ENCODE results near the gene ABO. TPM values are rescaled to one million over a fixed set of nuclear protein-coding genes. Genes with fewer than 3 reads are reported as not detected.
A peak's percentile ranks its signal among the peaks of the same experiment; 100 is the strongest.
"Not testable (repeated sequence)": the region's sequence is repeated elsewhere in the genome, so short reads cannot be mapped to it uniquely, and the experiment has no call there.

The ABO gene
- total RNA-seq, result 1 to 10 TPM; 1.7 to 2.1 TPM
- long read RNA-seq, partial matches to known transcripts, result 0 of 1 reads
- long read RNA-seq, other reads (novel, unspliced or antisense), result 1 of 1 reads

DNA sequence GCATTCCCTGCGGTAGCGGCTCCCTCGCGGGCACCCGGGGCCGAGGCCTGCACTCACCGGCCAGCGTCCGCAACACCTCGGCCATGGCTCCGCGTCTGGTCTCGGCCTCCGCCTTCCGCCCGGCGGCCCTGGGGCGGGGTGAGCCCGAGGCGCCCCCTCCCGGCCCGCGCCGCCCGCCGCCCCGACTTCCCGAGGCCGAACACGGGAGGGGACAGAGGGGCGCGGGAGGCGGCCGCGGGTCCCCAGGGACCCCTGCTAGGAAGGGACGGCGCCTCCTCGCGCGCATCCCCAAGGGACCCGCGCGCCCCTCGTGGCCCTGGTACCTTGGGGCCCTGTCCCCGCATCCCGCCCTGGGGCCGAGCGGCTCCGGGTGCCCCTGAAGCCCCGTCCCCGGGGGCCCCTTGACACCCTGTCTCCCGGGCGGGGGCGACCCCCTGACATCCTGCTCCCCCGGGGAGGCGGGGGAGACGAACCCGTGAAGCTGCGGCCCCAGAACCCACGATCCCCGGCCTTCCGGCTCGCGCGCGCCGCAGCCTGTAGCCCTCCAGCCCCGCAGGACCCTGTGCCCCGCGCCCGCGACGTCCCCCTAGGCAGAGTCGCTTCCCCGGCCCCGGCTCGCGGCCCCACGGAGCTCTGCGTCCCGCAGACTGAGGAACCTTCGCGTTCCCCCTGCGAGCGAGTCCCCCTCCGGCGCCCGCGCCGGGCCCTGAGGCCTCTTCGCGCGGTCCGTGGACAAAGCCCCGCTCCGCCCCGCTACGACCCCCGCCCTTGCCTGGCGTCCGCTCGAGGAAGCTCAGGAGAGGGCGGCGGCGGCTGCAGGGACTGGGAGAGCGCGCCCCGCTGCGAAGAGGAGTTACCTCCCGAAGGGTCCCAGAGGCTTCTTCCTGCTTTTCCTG, at the start of gene ABO:
ABO (minus strand) TSS at position 97 of the 896 bp plus-strand sequence.
- DNase-seq, result peak; percentile 37
- peak; percentile 84 to 87 for ATAC-seq
- intact Hi-C loops (cut with DNase I), result loop anchor here in 1 of 2 donors (10.0 kb wide), 1 partner anchor 91 kb away; no protein-coding TSS in a partner anchor

- intact Hi-C loops (cut with DNase I), result no loop called here
- ATAC-seq (no peak), DNase-seq (no peak)
Observed at GRCh38 chr9:133323991-133324703, 49.1 kb upstream of the ABO start.

GRCh38 chr9:133323211-133323610, 48.2 kb upstream of the ABO start:
- no peak for DNase-seq
- intact Hi-C loops (cut with DNase I), result no loop called here
- ATAC-seq, result no peak

GRCh38 chr9:133322701-133323100, 47.7 kb upstream of the ABO start:
- no peak for DNase-seq
- ATAC-seq, result no peak
- intact Hi-C loops (cut with DNase I), result no loop called here

GRCh38 chr9:133321411-133321935, 46.5 kb upstream of the ABO start:
- intact Hi-C loops (cut with DNase I), result no loop called here
- DNase-seq (no peak), ATAC-seq (no peak)

DNA sequence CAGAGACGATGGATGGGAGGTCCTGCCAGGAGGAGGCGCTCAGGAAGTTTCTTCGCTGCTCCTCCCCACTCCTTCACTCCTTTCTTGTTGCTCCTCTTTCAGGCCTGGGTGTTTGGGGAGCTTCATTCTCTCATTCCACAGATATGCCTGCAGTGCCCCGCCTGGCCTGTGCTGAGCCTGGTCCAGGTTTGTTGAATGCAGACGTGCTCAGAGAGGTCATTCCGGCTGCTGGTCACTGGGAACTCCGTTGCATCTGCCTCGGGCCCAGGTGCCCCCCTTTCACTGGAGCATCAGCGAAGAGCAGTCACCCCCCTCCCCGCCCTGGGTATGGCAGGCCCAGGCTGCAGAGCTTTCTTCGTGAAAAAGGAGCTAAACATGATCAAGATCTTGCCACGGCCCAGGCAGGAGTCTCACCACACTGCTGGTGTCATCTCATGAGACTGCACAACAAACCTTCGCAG, 45.5 kb upstream of the ABO start:
- DNase-seq (no peak), ATAC-seq (no peak)
- intact Hi-C loops (cut with DNase I), result no loop called here

DNA sequence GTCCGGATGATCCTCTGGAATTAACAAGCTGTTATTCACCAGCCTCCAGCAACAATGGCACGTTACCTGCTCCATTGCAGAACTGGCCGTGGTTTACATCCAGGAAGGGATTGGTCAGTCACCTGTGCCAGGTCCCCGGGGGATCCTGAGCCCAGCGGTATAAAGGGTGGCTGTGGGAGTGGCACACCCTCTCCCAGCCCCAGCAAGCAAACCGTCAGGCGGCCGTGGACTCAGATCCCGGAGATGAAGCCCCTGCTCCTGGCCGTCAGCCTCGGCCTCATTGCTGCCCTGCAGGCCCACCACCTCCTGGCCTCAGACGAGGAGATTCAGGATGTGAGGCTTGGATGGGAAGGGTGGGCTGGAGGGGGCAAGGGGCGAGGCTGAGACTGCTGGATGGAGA, 42.5 kb upstream of the ABO start:
- ATAC-seq; intact Hi-C loops (cut with DNase I); DNase-seq: not testable (repeated sequence)

- intact Hi-C loops (cut with DNase I), result no loop called here
- ATAC-seq (no peak), DNase-seq (no peak)
Observed at GRCh38 chr9:133315997-133316396, 41.0 kb upstream of the ABO start.

DNA sequence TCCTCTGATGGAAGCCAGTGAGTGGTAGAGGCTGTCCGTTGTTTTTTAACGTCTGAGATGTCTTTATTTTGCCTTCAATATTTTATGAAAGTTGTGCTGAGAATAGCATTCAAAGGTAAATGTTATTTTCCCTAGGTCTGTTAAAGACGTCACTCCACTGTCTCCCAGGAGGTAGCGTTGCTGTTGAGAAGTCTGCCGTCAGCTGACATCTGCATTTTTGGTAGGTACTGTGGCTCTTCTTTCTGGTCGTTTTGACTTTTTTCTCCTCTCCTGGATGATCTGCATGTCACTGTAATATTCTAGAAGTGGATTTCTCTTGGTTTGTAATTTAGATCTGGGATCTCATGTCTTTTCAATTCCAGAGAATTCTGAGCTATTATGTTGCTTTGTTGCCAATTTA, 34.6 kb upstream of the ABO start:
- intact Hi-C loops (cut with DNase I), result no loop called here
- no peak for DNase-seq
- ATAC-seq, result no peak

- no peak for DNase-seq
- intact Hi-C loops (cut with DNase I), result no loop called here
Observed at GRCh38 chr9:133307301-133307700, 32.3 kb upstream of the ABO start.

DNA sequence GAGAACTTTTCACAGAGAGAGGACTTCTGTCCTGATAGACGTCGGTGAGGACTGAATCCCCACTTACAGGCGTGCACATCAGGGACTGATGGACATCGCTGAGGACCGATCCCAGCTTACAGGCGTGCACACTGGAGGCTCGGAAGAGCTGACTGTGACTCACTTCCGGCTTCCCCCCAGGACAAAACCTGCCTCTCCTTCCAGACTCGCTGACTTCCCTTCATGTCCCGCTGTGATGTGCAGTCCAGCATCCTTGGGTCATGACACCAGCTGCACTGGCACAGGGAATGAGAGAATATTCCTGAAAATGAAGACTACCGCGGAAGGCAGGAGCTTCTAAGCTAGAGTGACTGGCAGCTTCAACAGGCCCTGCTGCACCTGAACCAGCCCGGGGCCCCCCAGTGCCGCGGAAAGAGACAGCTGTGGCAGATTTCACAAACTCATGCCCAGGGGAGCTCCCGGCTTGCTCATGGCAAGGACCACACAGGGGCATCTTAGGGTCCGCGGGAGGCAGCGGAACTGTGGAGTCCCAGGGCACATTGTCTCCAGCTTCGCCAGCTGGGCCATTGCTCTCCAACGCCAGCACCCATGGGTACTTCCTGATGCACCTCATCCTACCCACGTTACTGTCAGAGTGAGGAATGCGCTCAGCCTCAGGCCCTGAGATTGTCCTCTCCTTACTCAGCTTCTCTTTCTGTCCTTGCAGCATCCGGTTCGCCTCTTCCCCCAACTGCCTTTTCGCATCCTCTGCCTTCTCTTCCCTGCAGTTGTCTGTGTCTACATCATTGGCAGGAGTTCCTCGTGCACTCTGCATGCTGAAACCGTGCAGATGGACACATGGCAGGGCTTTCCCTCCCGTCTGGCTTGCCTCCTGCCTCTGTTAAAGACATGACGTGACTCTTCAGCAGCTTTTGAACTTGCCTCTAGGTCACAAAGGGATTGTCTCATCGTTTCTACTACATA, 31.5 kb upstream of the ABO start:
- DNase-seq, result no peak
- no peak for ATAC-seq
- intact Hi-C loops (cut with DNase I), result no loop called here

More at GRCh38 chr9:133307301-133307700, 32.3 kb upstream of the ABO start:
- ATAC-seq, result no peak

DNA sequence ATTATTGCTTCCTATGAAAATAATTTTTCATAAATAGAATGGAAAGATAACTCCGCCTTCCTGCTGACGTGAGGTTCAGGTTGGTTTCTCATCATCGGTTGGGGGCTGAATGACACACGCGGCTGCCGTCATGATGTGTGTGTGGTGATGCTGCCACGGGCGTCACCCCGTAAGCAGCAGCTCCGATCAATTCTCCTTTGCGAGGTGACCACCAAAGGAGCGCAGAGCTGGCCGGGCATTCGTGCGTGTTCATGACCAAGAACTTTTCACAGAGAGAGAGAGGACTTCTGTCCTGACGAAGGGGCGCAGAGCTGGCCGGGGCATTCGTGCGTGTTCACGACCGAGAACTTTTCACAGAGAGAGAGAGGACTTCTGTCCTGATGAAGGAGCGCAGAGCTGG, 30.7 kb upstream of the ABO start:
- intact Hi-C loops (cut with DNase I), result no loop called here
- ATAC-seq, result no peak
- DNase-seq, result no peak

DNA sequence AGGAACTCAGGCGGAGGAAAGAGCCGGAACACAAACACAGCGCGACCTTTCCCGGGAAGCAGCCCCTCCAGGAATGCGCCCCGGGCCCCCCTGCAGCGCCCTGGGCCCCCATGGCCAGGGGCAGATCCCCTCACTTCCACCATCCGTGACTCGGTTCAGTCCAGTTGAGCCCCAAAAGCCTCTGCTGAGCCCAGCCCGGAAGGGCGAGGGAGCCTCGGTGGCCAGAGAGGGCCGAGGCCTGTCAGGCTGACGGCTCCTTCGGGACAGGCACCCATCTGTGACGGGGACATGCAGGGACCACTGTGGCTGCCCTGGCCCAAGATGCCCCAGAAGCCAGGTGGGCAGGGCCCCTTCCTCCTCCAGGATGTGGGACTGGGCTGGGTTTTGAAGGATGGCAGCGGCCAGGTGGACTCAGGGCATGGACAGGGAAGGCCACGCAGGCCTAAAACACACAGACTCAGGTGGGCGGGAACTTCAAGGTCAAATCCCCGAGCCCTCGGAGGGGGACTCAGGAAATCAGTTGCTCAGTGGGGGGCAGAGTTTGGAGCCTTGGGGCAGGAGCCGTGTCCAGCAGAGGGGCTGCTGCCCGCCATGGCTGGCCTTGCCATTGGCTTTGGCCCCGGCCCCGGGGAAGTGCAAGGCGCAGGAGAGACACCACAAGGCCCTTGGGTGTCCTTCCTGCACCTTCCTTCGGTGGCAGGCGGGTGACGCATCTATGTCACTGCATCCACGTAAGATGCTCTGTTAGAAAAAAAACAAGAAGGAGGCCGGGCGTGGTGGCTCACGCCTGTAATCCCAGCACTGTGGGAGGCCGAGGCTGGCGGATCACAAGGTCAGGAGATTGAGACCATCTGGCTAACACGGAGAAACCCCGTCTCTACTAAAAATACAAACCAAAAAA, 29.7 kb upstream of the ABO start:
- DNase-seq (no peak), ATAC-seq (no peak)
- intact Hi-C loops (cut with DNase I), result no loop called here

DNA sequence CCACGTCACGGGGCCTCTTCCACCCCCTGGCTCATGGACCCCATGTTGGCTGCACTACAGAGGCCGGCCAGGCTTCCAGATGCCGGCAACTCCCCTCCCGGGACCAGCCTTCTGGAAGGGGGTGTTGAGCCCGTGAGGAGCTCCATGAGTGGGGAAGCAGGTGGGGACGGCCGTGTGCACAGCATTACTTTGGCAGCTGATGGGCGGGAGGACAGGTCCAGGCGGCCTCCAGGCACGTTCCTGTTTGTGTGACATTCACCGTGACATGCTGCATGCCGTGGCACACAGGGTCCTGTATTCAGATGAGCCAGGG, 29.1 kb upstream of the ABO start:
- intact Hi-C loops (cut with DNase I), result no loop called here
- DNase-seq (no peak), ATAC-seq (no peak)

DNA sequence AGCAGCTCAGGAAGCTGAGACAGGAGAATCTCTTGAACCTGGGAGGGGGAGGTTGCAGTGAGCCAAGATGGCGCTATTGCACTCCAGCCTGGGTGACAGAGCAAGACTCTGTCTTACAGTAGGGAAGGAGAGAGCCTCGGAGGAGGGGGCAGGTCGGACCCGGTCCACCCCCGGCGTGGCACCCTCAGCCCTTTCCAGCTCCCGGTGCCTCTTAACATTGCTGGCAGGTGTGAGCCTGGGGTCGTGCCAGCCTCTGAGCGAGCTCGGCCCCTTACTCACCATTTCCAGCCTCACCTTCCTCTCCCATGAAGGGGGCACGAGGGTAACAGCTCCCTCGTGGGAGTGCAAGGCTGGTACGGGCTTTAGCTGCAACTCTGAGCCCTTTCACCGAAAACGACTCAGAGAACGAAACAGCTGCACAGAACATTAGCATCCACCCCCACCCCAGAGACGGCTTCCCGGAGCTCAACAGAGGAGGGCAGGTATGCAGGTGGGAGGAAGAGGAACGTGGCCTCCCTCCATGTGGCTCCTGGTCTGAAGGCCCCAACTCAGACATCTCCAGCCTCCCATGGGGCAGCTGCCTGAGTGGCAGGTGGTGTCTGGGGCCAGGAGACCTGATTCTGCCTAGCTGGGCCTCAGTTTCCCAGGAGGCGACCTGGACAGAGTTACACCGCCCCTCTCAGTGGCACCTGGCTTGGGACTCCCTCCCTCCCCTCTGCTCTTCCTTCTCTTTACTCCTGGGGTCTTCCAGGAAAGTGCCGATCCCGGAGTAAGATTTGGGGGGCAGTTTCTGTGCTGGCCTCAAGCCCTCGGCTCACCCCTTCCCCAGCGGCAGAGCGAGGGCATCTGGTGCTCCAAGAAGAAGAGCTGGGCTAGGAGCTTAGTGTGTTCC, 28.5 kb upstream of the ABO start:
- ATAC-seq (no peak), DNase-seq (no peak)
- intact Hi-C loops (cut with DNase I), result no loop called here

DNA sequence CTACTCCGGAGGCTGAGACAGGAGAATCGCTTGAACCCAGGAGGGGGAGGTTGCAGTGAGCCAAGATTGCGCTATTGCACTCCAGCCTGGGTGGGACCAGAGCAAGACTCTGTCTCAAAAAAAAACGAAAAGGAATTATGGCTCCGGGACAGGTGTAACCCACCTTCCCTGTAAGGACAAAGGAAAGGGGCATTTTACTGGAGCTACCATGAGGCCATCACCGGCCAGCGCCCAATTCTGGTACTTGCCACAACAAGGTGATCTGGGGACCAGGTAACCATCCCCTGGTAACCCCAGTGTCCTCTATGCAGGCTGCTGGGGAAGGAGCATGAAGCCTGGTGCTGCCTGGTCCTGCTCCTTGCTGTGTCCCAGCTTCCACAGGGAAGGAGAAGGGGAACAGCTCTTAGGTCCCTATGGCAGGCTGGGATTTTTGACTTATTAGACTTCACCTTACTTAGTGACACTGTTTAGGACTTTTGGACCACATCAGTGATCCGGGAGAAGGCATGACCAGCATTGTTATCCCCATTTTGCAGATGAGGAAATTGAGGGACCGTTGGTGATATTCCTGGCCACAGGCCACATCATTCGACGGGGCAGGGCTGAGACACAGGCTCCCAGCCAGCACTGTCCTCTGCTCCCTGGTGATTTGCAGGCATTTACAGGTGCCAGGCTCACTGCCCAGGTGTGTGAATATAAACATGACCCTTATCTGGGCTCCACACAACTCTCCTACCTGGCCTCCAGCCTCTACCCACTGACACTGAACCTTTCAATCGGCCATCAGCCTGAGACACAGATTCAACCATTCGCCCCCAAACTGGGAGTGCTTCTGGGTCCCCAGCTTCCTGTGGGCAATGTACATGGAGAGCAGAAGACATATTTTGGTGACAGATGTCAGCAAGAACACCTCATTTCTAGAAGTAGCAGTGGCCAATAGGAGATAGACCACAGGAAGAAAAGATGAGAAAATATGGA, 26.5 kb upstream of the ABO start:
- DNase-seq (no peak), ATAC-seq (no peak)
- intact Hi-C loops (cut with DNase I), result no loop called here
